Heart left ventricle (tissue), 13 donors: ENCODE results near the gene SLC37A1.

Experiments
- CTCF ChIP-seq, 12 donors: fragments of 200-600 bp; sonication (generic) in 4 of 12; IDR thresholded peaks; one replicate each; pipeline versions ENCODE4 v1.5.0 to v1.8.0; 2018 to 2022; ENCODE audit warnings: antibody characterized with exemption in 12 of 12, mild to moderate bottlenecking in 5 of 12
- POLR2A ChIP-seq, 2 donors: fragments of 450-650 bp; IDR thresholded peaks; one replicate each; pipeline ENCODE4 v1.6.1; 2017; ENCODE audit warnings: antibody characterized with exemption in 2 of 2, mild to moderate bottlenecking in 2 of 2, moderate library complexity in 2 of 2
- donor health status: ischemic (EF 13 %, LVEDD 7.1; RV severe dilation, severe dysfunction).
- donor health status: DM: no; HTN: yes; CAD: no.
- donor health status: DM: no; HTN: no; CAD: no.
- donor health status: ischemic (EF 25% LVEDD 6.9; RV normal size, moderate dysfunction).
- donor health status: ischemic (EF 25% LVEDD 5.7; RV mildly dilated, moderate dysfunction).
- donor health status: ischemic (EF 35%, LVEDD 5.7; RV mildly dilated, moderate dysfunction).
- donor health status: nonischemic (EF 11% LVEDD 7.7; RV severe dilation, severe dysfunction).
- donor health status: DM: yes; HTN: yes; CAD: no.
- donor health status: PGD.
- donor health status: ischemic (EF 29% LVEDD 5.4; RV normal size, mild dysfunction).
- donor health status: nonischemic (EF 23%, LVEDD 6.1; RV moderate dilation, normal function).

DNA sequence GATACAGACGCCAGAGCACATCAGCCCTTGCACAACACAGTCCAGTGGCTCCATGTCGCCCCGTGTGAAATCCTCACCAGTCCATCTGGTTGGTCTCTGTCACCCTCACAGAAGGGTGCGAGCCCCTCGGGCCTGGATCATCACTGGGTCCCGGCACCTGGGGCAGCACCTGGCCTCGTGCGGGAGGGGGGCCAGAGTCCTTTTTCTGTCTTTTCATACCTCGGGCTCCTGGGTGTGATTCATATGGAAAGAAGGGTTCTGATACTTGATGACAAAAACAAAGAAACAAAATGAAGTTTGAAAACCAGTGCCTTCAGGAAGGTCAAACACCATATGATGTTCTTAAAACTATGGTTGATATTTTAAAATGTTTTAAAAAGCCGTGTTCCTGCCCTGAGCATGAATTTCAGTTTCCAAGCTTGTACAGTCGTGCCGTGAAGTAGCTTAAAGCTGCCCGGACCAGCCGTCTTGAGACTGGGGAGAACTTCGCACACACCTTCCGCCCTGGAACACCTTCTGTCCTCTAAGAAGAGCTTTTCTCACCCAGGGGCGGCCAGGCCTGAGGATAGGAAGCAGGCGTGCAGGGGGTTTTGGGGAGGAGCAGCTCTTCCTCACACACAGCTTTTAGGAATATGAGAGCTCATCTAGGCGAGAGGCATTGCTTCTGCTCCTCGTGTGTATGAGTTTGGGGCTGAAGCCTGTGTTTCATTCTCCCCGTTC lies 35.2 kb downstream of the SLC37A1 start:
- TF ChIP-seq POLR2A (IDR thresholded peaks at IDR 0.05) (no peak), CTCF (IDR thresholded peaks at IDR 0.05) (no peak)
